NT2/D1 (cell line): ENCODE results near the gene TRIM67.
"Not testable (repeated sequence)": the region's sequence is repeated elsewhere in the genome, so short reads cannot be mapped to it uniquely, and the experiment has no call there.

Experiments
- DNase-seq: peaks from one replicate; pipeline ENCODE4 v3.0.0-alpha.2; 2011; ENCODE audit warnings: low read depth, low spot score
- H3K27me3 ChIP-seq: 2 replicates; pipeline ENCODE4 v1.6.0; 2011; ENCODE audit warnings: mild to moderate bottlenecking; ENCODE audit not compliant: insufficient read length, insufficient read depth
- H3K36me3 ChIP-seq: 2 replicates; pipeline ENCODE4 v1.6.1; 2011; ENCODE audit warnings: mild to moderate bottlenecking, low read length, mixed read lengths; ENCODE audit not compliant: insufficient read depth, insufficient read length
- H3K4me1 ChIP-seq: 2 replicates; pipeline ENCODE4 v1.5.1; 2011; ENCODE audit not compliant: insufficient read depth, insufficient read length
- H3K4me3 ChIP-seq: 2 replicates; pipeline ENCODE4 v1.5.1; 2011; ENCODE audit warnings: low read depth; ENCODE audit not compliant: insufficient read length
- H3K9ac ChIP-seq: 2 replicates; pipeline ENCODE4 v1.6.0; 2011; ENCODE audit warnings: low read depth; ENCODE audit not compliant: insufficient read length
- H3K9me3 ChIP-seq: 2 replicates; pipeline ENCODE4 v1.5.1; 2011; ENCODE audit warnings: mild to moderate bottlenecking, low read length; ENCODE audit not compliant: insufficient read depth
- SUZ12 ChIP-seq: IDR thresholded peaks from 2 replicates; pipeline ENCODE4 v1.6.1; 2011; ENCODE audit not compliant: insufficient read length, insufficient read depth; ENCODE audit errors: extremely low read depth
- YY1 ChIP-seq: IDR thresholded peaks from 2 replicates; pipeline ENCODE4 v1.6.1; 2011; ENCODE audit not compliant: insufficient read length, insufficient read depth
- ZNF274 ChIP-seq: IDR thresholded peaks from 2 replicates; pipeline ENCODE4 v1.6.1; 2011; ENCODE audit warnings: mild to moderate bottlenecking, low read depth, low read length

TRIM67 gene

GRCh38 chr1:231147896-231148295, 14.0 kb upstream of the TRIM67 start:
- Histone ChIP-seq H3K36me3 (no peaks in the 10 kb centered on the region), H3K4me1 (no peaks in the 10 kb centered on the region), H3K27me3 (no peaks in the 10 kb centered on the region), H3K9me3 (peaks cover 39% of the 10 kb centered on the region), H3K9ac (no peak overlapping the region), H3K4me3 (no peak overlapping the region)
- no peak for TF ChIP-seq SUZ12
- TF ChIP-seq YY1, result no peak
- no peak for TF ChIP-seq ZNF274
- DNase-seq, result no peak

GRCh38 chr1:231151811-231152210, 10.0 kb upstream of the TRIM67 start:
- H3K27me3 ChIP-seq, result no peaks in the 10 kb centered on the region
- H3K36me3 ChIP-seq, result no peaks in the 10 kb centered on the region
- no peak overlapping the region for H3K4me3 ChIP-seq
- no peak overlapping the region for H3K9ac ChIP-seq
- no peaks in the 10 kb centered on the region for H3K4me1 ChIP-seq
- TF ChIP-seq ZNF274 (no peak), SUZ12 (no peak), YY1 (no peak)
- H3K9me3 ChIP-seq, result peaks cover 51% of the 10 kb centered on the region
- peak; percentile 84 for DNase-seq

- Histone ChIP-seq H3K4me3 (no peak overlapping the region), H3K4me1 (no peaks in the 10 kb centered on the region), H3K27me3 (peaks cover 6% of the 10 kb centered on the region), H3K9ac (no peak overlapping the region), H3K9me3 (peaks cover 51% of the 10 kb centered on the region), H3K36me3 (no peaks in the 10 kb centered on the region)
- no peak for TF ChIP-seq SUZ12
- TF ChIP-seq ZNF274, result no peak
- no peak for TF ChIP-seq YY1
- DNase-seq, result no peak
These were observed 8.1 kb upstream of the TRIM67 start for GRCh38 chr1:231153726-231154125.

GRCh38 chr1:231155808-231156207, 6.0 kb upstream of the TRIM67 start:
- H3K4me3 ChIP-seq, result no peak overlapping the region
- no peaks in the 10 kb centered on the region for H3K36me3 ChIP-seq
- no peak overlapping the region for H3K9ac ChIP-seq
- no peaks in the 10 kb centered on the region for H3K4me1 ChIP-seq
- peaks cover 36% of the 10 kb centered on the region for H3K9me3 ChIP-seq
- TF ChIP-seq YY1 (no peak), SUZ12 (no peak), ZNF274 (no peak)
- peaks cover 26% of the 10 kb centered on the region for H3K27me3 ChIP-seq
- DNase-seq, result no peak

- H3K9me3 ChIP-seq, result peaks cover 21% of the 10 kb centered on the region
- no peaks in the 10 kb centered on the region for H3K36me3 ChIP-seq
- H3K27me3 ChIP-seq, result peaks cover 41% of the 10 kb centered on the region
- no peak overlapping the region for H3K4me3 ChIP-seq
- H3K9ac ChIP-seq, result no peak overlapping the region
- DNase-seq, result no peak
- no peak for TF ChIP-seq SUZ12
- no peaks in the 10 kb centered on the region for H3K4me1 ChIP-seq
These were observed 4.5 kb upstream of the TRIM67 start for GRCh38 chr1:231157311-231157710.

GRCh38 chr1:231158141-231158540, 3.7 kb upstream of the TRIM67 start:
- not testable (repeated sequence) for H3K36me3 ChIP-seq, DNase-seq, H3K4me1 ChIP-seq, H3K9ac ChIP-seq, H3K4me3 ChIP-seq
- H3K27me3 ChIP-seq, result peaks cover 49% of the 10 kb centered on the region
- peaks cover 12% of the 10 kb centered on the region for H3K9me3 ChIP-seq

- TF ChIP-seq SUZ12 (no peak), ZNF274 (no peak), YY1 (no peak)
- Histone ChIP-seq H3K4me3 (no peak overlapping the region), H3K36me3 (no peaks in the 10 kb centered on the region), H3K4me1 (peaks cover 6% of the 10 kb centered on the region), H3K9ac (no peak overlapping the region), H3K9me3 (peaks cover 4% of the 10 kb centered on the region; the same call in 1 of the 2 replicates), H3K27me3 (peaks cover 61% of the 10 kb centered on the region)
- no peak for DNase-seq
These were observed 2.5 kb upstream of the TRIM67 start for GRCh38 chr1:231159202-231159962.
